ENCODE measurements around the gene TRIM29.

The TRIM29 gene

GRCh38 chr11:120096369-120097191 is 41.3 kb downstream of the TRIM29 start:
- DNase-seq (ENCODE audit: low read depth) = no peak

- no peak for DNase-seq (ENCODE audit: low read depth)
Observed at GRCh38 chr11:120095516-120095915, 42.4 kb downstream of the TRIM29 start.

GRCh38 chr11:120091701-120092100 is 46.2 kb downstream of the TRIM29 start:
- no peak for DNase-seq (ENCODE audit: low read depth)

GRCh38 chr11:120091121-120091520 is 46.8 kb downstream of the TRIM29 start:
- no peak for DNase-seq (ENCODE audit: low read depth)

GRCh38 chr11:120090411-120090810 is 47.5 kb downstream of the TRIM29 start:
- no peak for DNase-seq (ENCODE audit: low read depth)

- no peak for DNase-seq (ENCODE audit: low read depth)
Observed at GRCh38 chr11:120089036-120090001, 48.6 kb downstream of the TRIM29 start.

GRCh38 chr11:120088056-120088455 is 49.9 kb downstream of the TRIM29 start:
- DNase-seq (ENCODE audit: low read depth) = no peak

- no peak for DNase-seq (ENCODE audit: low read depth)
Observed at GRCh38 chr11:120086651-120087050, 51.3 kb downstream of the TRIM29 start.

- DNase-seq (ENCODE audit: low read depth) = no peak
Observed at GRCh38 chr11:120079750-120080610, 57.9 kb downstream of the TRIM29 start.

GRCh38 chr11:120078397-120078796 is 59.5 kb downstream of the TRIM29 start:
- DNase-seq (ENCODE audit: low read depth) = no peak

- DNase-seq (ENCODE audit: low read depth) = no peak
Observed at GRCh38 chr11:120074076-120074475, 63.8 kb downstream of the TRIM29 start.

GRCh38 chr11:120073196-120073595 is 64.7 kb downstream of the TRIM29 start:
- DNase-seq (ENCODE audit: low read depth) = no peak

GRCh38 chr11:120068114-120068573 is 69.8 kb downstream of the TRIM29 start:
- no peak for DNase-seq (ENCODE audit: low read depth)

GRCh38 chr11:120067438-120068113 is 70.3 kb downstream of the TRIM29 start:
- DNase-seq (ENCODE audit: low read depth) = no peak

- DNase-seq (ENCODE audit: low read depth) = no peak
Observed at GRCh38 chr11:120066738-120067437, 71.0 kb downstream of the TRIM29 start.

- no peak for DNase-seq (ENCODE audit: low read depth)
Observed at GRCh38 chr11:120065876-120066275, 72.0 kb downstream of the TRIM29 start.

- no peak for DNase-seq (ENCODE audit: low read depth)
Observed at GRCh38 chr11:120065176-120065575, 72.7 kb downstream of the TRIM29 start.

- no peak for DNase-seq (ENCODE audit: low read depth)
Observed at GRCh38 chr11:120064341-120064740, 73.6 kb downstream of the TRIM29 start.

GRCh38 chr11:120063686-120064340 is 74.1 kb downstream of the TRIM29 start:
- no peak for DNase-seq (ENCODE audit: low read depth)

- DNase-seq (ENCODE audit: low read depth) = no peak
Observed at GRCh38 chr11:120062561-120062930, 75.4 kb downstream of the TRIM29 start.

Data from HS-5 (cell line).